ENCODE data around the gene MARCHF6.

MARCHF6 gene

GRCh38 chr5:10315824-10316509 lies 37.5 kb upstream of the MARCHF6 start:
- H3K9me3 ChIP-seq (ENCODE audit: control insufficient read depth, insufficient read depth, low read depth, low read length), result no peaks in the 10 kb centered on the region
- H3K4me1 ChIP-seq (ENCODE audit: control insufficient read depth, insufficient read depth, low read length), result no peaks in the 10 kb centered on the region
- ChIA-PET CTCF (interaction anchor here (0.6 kb wide), 1 partner anchor 426 kb away, joined by 4 read pairs; no protein-coding TSS in a partner anchor), POLR2A (no interaction called here)
- no peaks in the 10 kb centered on the region for H3K36me3 ChIP-seq (ENCODE audit: control insufficient read depth in 2 of 2, insufficient read depth in 1 of 2, low read length in 2 of 2)
- H3K27ac ChIP-seq (ENCODE audit: extremely low read depth, low read depth, low read length), result no peak overlapping the region
- TF ChIP-seq ZNF148 (tag by site-specific recombination; IDR thresholded peaks at IDR 0.05; ENCODE audit: borderline replicate concordance) (no peak), ZNF677 (tag by site-specific recombination; IDR thresholded peaks at IDR 0.05) (no peak), ZNF596 (tag by site-specific recombination; IDR thresholded peaks at IDR 0.05) (no peak), ZNF274 (IDR thresholded peaks at IDR 0.05; ENCODE audit: low read length) (no peak), ZNF274 (tag by site-specific recombination; IDR thresholded peaks at IDR 0.05; ENCODE audit: borderline replicate concordance) (no peak), ZNF660 (tag by site-specific recombination; IDR thresholded peaks at IDR 0.05) (no peak), ZFP69B (tag by site-specific recombination; IDR thresholded peaks at IDR 0.05) (no peak), ZBTB1 (tag by site-specific recombination; IDR thresholded peaks at IDR 0.05) (no peak), ZNF174 (tag by site-specific recombination; IDR thresholded peaks at IDR 0.05) (no peak), ZNF394 (tag by site-specific recombination; IDR thresholded peaks at IDR 0.05; ENCODE audit: borderline replicate concordance) (no peak), ZNF645 (tag by site-specific recombination; IDR thresholded peaks at IDR 0.05) (no peak), KLF7 (tag by site-specific recombination; IDR thresholded peaks at IDR 0.05; ENCODE audit: borderline replicate concordance) (no peak), ZNF704 (tag by site-specific recombination; IDR thresholded peaks at IDR 0.05) (no peak), PBX3 (CRISPR knock-in tag; IDR thresholded peaks at IDR 0.05) (no peak), FEZF1 (tag by site-specific recombination; IDR thresholded peaks at IDR 0.05) (no peak), SP2 (tag by site-specific recombination; IDR thresholded peaks at IDR 0.05) (no peak), BCL6B (tag by site-specific recombination; IDR thresholded peaks at IDR 0.05) (no peak), ZNF211 (tag by site-specific recombination; IDR thresholded peaks at IDR 0.05; ENCODE audit: low read depth) (no peak), INSM2 (tag by site-specific recombination; IDR thresholded peaks at IDR 0.05) (no peak)
- TF ChIP-seq, protein P1, sequence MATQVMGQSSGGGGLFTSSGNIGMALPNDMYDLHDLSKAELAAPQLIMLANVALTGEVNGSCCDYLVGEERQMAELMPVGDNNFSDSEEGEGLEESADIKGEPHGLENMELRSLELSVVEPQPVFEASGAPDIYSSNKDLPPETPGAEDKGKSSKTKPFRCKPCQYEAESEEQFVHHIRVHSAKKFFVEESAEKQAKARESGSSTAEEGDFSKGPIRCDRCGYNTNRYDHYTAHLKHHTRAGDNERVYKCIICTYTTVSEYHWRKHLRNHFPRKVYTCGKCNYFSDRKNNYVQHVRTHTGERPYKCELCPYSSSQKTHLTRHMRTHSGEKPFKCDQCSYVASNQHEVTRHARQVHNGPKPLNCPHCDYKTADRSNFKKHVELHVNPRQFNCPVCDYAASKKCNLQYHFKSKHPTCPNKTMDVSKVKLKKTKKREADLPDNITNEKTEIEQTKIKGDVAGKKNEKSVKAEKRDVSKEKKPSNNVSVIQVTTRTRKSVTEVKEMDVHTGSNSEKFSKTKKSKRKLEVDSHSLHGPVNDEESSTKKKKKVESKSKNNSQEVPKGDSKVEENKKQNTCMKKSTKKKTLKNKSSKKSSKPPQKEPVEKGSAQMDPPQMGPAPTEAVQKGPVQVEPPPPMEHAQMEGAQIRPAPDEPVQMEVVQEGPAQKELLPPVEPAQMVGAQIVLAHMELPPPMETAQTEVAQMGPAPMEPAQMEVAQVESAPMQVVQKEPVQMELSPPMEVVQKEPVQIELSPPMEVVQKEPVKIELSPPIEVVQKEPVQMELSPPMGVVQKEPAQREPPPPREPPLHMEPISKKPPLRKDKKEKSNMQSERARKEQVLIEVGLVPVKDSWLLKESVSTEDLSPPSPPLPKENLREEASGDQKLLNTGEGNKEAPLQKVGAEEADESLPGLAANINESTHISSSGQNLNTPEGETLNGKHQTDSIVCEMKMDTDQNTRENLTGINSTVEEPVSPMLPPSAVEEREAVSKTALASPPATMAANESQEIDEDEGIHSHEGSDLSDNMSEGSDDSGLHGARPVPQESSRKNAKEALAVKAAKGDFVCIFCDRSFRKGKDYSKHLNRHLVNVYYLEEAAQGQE (tag by site-specific recombination; IDR thresholded peaks at IDR 0.05), result no peak
- no peak overlapping the region for H3K4me3 ChIP-seq (ENCODE audit: low read depth, low read length)

Data from HEK293 (cell line).